Measurements from ENCODE around the gene EYA3. TPM values are rescaled to one million over a fixed set of nuclear protein-coding genes. Genes with fewer than 3 reads are reported as not detected.

EYA3 gene
- total and polyA plus RNA-seq, 5 donors from 2014 or later = 3.0 to 18.5 (median 3.8) TPM

GRCh38 chr1:27971674-27972073, 116.7 kb downstream of the EYA3 start:
- Mint-ChIP-seq H3K36me3 (peaks cover 24% of the 10 kb centered on the region), H3K27me3 (no peaks in the 10 kb centered on the region), H3K9me3 (no peaks in the 10 kb centered on the region), H3K27ac (no peak overlapping the region), H3K4me1 (peaks cover 7 to 30% (median 16%) of the 10 kb centered on the region in 4 donors), H3K4me3 (no peak overlapping the region)
- Histone ChIP-seq H3K9me3 (ENCODE audit: control insufficient read depth in 2 of 2, low read length in 2 of 2) (no peaks in the 10 kb centered on the region), H3K27ac (ENCODE audit: insufficient read depth, low read length, poor library complexity, severe bottlenecking) (no peak overlapping the region), H3K4me1 (ENCODE audit: control insufficient read depth, insufficient read depth, low read length, poor library complexity, severe bottlenecking) (peaks cover 11% of the 10 kb centered on the region), H3K27me3 (ENCODE audit: control insufficient read depth, insufficient read depth, low read length) (no peaks in the 10 kb centered on the region), H3K4me3 (ENCODE audit: low read depth, low read length) (no peak overlapping the region), H3K36me3 (ENCODE audit: control insufficient read depth, insufficient read depth, low read length) (peaks cover 43% of the 10 kb centered on the region)
- no peak for ATAC-seq (ENCODE audit: low read depth in 2 of 2)
- no peak for DNase-seq

DNA sequence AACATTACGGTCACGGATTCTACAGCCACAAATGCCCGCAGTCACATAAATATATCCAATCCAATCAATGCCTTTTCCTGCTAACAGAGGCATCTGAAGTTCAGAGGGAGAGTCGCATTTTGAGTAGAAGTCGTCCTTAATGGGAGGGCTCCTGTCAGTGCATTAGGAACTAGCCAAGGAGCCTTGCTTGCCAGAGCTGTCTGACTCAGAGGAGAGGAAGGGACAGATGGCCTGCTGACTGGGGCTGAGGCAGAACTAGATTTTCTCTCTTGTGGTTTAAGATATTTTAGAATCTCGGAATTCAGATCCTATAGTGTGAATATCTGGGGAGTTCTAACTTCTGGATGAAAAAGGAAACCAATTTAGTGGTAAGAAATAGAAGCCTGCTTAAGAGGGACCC, 118.0 kb downstream of the EYA3 start:
- Histone ChIP-seq H3K27me3 (ENCODE audit: control insufficient read depth, insufficient read depth, low read length) (no peaks in the 10 kb centered on the region), H3K9me3 (ENCODE audit: control insufficient read depth in 2 of 2, low read length in 2 of 2) (no peaks in the 10 kb centered on the region), H3K27ac (ENCODE audit: insufficient read depth, low read length, poor library complexity, severe bottlenecking) (no peak overlapping the region), H3K4me3 (ENCODE audit: low read depth, low read length) (no peak overlapping the region), H3K36me3 (ENCODE audit: control insufficient read depth, insufficient read depth, low read length) (peaks cover 51% of the 10 kb centered on the region), H3K4me1 (ENCODE audit: control insufficient read depth, insufficient read depth, low read length, poor library complexity, severe bottlenecking) (peaks cover 11% of the 10 kb centered on the region)
- peak overlapping the region in 2 of 3 donors; percentile 42 to 55 for H3K27ac Mint-ChIP-seq
- H3K4me3 Mint-ChIP-seq = no peak overlapping the region
- no peak for ATAC-seq (ENCODE audit: low read depth in 2 of 2)
- H3K9me3 Mint-ChIP-seq = no peaks in the 10 kb centered on the region
- H3K4me1 Mint-ChIP-seq = peaks cover 7 to 30% (median 18%) of the 10 kb centered on the region in 4 donors
- H3K27me3 Mint-ChIP-seq = no peaks in the 10 kb centered on the region
- DNase-seq = no peak
- H3K36me3 Mint-ChIP-seq = peaks cover 25% of the 10 kb centered on the region

DNA sequence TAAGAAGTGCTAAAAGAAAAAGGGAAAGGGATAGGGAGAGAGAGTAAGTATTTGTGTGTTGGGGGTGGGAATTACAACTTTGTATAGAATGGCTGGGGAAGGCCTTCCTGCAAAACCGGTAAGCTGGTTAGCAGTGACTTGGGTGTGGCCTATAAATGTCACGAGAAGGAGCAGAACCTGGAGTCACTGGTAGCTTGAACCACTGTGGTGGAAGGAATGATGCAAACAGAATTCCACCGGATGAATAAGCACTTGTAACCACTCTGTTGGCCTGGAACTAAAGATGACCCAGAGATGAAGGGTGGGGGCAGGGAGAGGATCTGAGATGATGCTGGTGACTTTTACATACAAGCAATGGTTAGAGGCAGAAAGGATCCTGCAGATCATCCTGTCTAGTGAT, 119.7 kb downstream of the EYA3 start:
- no peaks in the 10 kb centered on the region for H3K9me3 Mint-ChIP-seq
- peaks cover 7 to 30% (median 21%) of the 10 kb centered on the region in 4 donors for H3K4me1 Mint-ChIP-seq
- no peaks in the 10 kb centered on the region for H3K27me3 Mint-ChIP-seq
- H3K36me3 Mint-ChIP-seq = peaks cover 30% of the 10 kb centered on the region
- H3K36me3 ChIP-seq (ENCODE audit: control insufficient read depth, insufficient read depth, low read length) = peaks cover 60% of the 10 kb centered on the region
- no peaks in the 10 kb centered on the region for H3K9me3 ChIP-seq (ENCODE audit: control insufficient read depth in 2 of 2, low read length in 2 of 2)
- peaks cover 11% of the 10 kb centered on the region for H3K4me1 ChIP-seq (ENCODE audit: control insufficient read depth, insufficient read depth, low read length, poor library complexity, severe bottlenecking)
- no peak overlapping the region for H3K4me3 ChIP-seq (ENCODE audit: low read depth, low read length)
- peak overlapping the region; percentile 49 to 70 (median 63) for H3K27ac Mint-ChIP-seq
- no peak for ATAC-seq (ENCODE audit: low read depth in 2 of 2)
- H3K27me3 ChIP-seq (ENCODE audit: control insufficient read depth, insufficient read depth, low read length) = no peaks in the 10 kb centered on the region
- no peak overlapping the region for H3K27ac ChIP-seq (ENCODE audit: insufficient read depth, low read length, poor library complexity, severe bottlenecking)
- H3K4me3 Mint-ChIP-seq = no peak overlapping the region
- no peak for DNase-seq

GRCh38 chr1:27967884-27968466, 120.4 kb downstream of the EYA3 start:
- H3K27ac ChIP-seq (ENCODE audit: insufficient read depth, low read length, poor library complexity, severe bottlenecking) = no peak overlapping the region
- peaks cover 11% of the 10 kb centered on the region for H3K4me1 ChIP-seq (ENCODE audit: control insufficient read depth, insufficient read depth, low read length, poor library complexity, severe bottlenecking)
- H3K4me3 ChIP-seq (ENCODE audit: low read depth, low read length) = no peak overlapping the region
- no peaks in the 10 kb centered on the region for H3K27me3 Mint-ChIP-seq
- H3K9me3 ChIP-seq (ENCODE audit: control insufficient read depth in 2 of 2, low read length in 2 of 2) = no peaks in the 10 kb centered on the region
- no peak for DNase-seq
- H3K9me3 Mint-ChIP-seq = no peaks in the 10 kb centered on the region
- peaks cover 23% of the 10 kb centered on the region for H3K36me3 Mint-ChIP-seq
- no peak overlapping the region for H3K4me3 Mint-ChIP-seq
- peaks cover 58% of the 10 kb centered on the region for H3K36me3 ChIP-seq (ENCODE audit: control insufficient read depth, insufficient read depth, low read length)
- ATAC-seq (ENCODE audit: low read depth in 2 of 2) = no peak
- H3K4me1 Mint-ChIP-seq = peaks cover 7 to 31% (median 21%) of the 10 kb centered on the region in 4 donors
- H3K27me3 ChIP-seq (ENCODE audit: control insufficient read depth, insufficient read depth, low read length) = no peaks in the 10 kb centered on the region
- H3K27ac Mint-ChIP-seq = peak overlapping the region; percentile 49 to 70 (median 63)

DNA sequence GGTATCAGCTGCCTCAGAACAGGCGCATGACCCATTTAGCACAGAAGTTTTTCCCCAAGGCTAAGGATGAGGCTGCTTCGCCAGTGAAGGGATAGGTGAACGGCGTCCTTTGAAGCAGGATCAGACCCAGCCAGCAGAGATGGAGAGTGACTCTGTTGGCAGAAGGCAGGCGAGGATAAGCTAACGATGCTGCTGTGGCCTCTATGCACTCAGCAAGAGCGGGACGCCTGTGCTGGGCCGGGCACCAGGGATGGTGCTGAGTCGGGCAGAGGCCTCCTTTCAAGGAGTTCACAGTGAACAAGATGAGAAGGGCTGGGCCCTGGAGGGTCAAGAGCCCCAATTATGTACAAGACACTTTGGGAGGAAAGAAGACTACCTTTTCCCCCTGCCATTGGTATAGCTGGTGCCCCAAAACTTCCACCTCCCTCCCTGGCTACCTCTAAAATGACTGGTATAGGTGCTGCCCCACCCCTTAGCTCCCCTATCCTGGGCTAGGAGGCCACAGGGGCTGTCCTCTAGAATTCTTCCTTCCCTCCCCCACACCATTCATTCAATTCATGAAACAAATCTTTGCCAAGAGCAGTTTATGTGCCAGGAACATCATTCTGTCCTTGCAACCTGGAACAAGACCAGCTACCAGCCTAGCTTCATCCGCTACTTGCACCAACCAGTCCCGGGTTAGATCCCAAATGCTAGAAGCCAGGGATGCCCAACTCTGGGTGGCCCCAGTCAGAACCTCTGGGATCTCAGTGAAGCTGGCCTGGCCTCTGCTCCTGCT, 121.1 kb downstream of the EYA3 start:
- Mint-ChIP-seq H3K27ac (no peak overlapping the region), H3K36me3 (peaks cover 22% of the 10 kb centered on the region), H3K9me3 (no peaks in the 10 kb centered on the region), H3K27me3 (no peaks in the 10 kb centered on the region), H3K4me3 (no peak overlapping the region), H3K4me1 (peaks cover 7 to 36% (median 23%) of the 10 kb centered on the region in 4 donors)
- DNase-seq (no peak), ATAC-seq (ENCODE audit: low read depth in 2 of 2) (no peak)
- peaks cover 11% of the 10 kb centered on the region for H3K4me1 ChIP-seq (ENCODE audit: control insufficient read depth, insufficient read depth, low read length, poor library complexity, severe bottlenecking)
- H3K36me3 ChIP-seq (ENCODE audit: control insufficient read depth, insufficient read depth, low read length) = peaks cover 51% of the 10 kb centered on the region
- no peaks in the 10 kb centered on the region for H3K9me3 ChIP-seq (ENCODE audit: control insufficient read depth in 2 of 2, low read length in 2 of 2)
- no peaks in the 10 kb centered on the region for H3K27me3 ChIP-seq (ENCODE audit: control insufficient read depth, insufficient read depth, low read length)
- no peak overlapping the region for H3K27ac ChIP-seq (ENCODE audit: insufficient read depth, low read length, poor library complexity, severe bottlenecking)
- H3K4me3 ChIP-seq (ENCODE audit: low read depth, low read length) = no peak overlapping the region

DNA sequence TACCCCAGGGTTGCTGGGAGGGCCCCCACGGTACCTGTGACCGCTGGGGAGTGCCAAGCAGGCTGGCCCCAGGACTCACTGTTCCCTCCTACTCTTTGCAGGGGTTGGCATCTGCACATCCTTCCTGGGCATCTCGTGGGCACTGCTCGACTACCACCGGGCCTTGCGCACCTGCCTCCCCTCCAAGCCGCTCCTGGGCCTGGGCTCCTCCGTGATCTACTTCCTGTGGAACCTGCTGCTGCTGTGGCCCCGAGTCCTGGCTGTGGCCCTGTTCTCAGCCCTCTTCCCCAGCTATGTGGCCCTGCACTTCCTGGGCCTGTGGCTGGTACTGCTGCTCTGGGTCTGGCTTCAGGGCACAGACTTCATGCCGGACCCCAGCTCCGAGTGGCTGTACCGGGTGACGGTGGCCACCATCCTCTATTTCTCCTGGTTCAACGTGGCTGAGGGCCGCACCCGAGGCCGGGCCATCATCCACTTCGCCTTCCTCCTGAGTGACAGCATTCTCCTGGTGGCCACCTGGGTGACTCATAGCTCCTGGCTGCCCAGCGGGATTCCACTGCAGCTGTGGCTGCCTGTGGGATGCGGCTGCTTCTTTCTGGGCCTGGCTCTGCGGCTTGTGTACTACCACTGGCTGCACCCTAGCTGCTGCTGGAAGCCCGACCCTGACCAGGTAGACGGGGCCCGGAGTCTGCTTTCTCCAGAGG, 121.9 kb downstream of the EYA3 start:
- peak overlapping the region in 1 of 3 donors; percentile 20 for H3K27ac Mint-ChIP-seq
- Histone ChIP-seq H3K36me3 (ENCODE audit: control insufficient read depth, insufficient read depth, low read length) (peaks cover 46% of the 10 kb centered on the region), H3K27ac (ENCODE audit: insufficient read depth, low read length, poor library complexity, severe bottlenecking) (no peak overlapping the region)

DNA sequence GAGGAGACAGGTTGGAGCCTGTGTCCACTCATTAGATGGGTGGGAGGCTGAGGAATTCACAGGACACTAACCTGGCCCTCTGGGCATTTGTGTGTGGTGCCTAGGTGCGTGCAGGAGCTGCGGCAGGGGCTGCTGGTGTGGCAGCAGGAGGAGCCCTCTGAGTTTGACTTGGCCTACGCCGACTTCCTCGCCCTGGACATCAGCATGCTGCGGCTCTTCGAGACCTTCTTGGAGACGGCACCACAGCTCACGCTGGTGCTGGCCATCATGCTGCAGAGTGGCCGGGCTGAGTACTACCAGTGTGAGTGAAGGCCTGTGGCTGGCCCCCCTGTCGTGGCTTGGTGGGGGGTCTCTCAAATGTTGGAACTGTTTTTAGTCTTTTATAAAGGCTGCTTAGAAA, 125.0 kb downstream of the EYA3 start:
- ATAC-seq (ENCODE audit: low read depth in 2 of 2) (no peak), DNase-seq (no peak)
- peaks cover 0 to 46% (median 22%) of the 10 kb centered on the region in 4 donors for H3K4me1 Mint-ChIP-seq
- H3K36me3 Mint-ChIP-seq = peaks cover 19% of the 10 kb centered on the region
- H3K27ac ChIP-seq (ENCODE audit: insufficient read depth, low read length, poor library complexity, severe bottlenecking) = no peak overlapping the region
- no peak overlapping the region for H3K27ac Mint-ChIP-seq
- H3K4me3 ChIP-seq (ENCODE audit: low read depth, low read length) = no peak overlapping the region
- no peaks in the 10 kb centered on the region for H3K9me3 Mint-ChIP-seq
- H3K27me3 ChIP-seq (ENCODE audit: control insufficient read depth, insufficient read depth, low read length) = no peaks in the 10 kb centered on the region
- peaks cover 43% of the 10 kb centered on the region for H3K36me3 ChIP-seq (ENCODE audit: control insufficient read depth, insufficient read depth, low read length)
- H3K4me3 Mint-ChIP-seq = peak overlapping the region in 1 of 4 donors; percentile 41
- no peaks in the 10 kb centered on the region for H3K27me3 Mint-ChIP-seq
- no peaks in the 10 kb centered on the region for H3K9me3 ChIP-seq (ENCODE audit: control insufficient read depth in 2 of 2, low read length in 2 of 2)
- peaks cover 22% of the 10 kb centered on the region for H3K4me1 ChIP-seq (ENCODE audit: control insufficient read depth, insufficient read depth, low read length, poor library complexity, severe bottlenecking)

More for the DNA sequence above, 121.9 kb downstream of the EYA3 start:
- peaks cover 7 to 42% (median 30%) of the 10 kb centered on the region in 4 donors for H3K4me1 Mint-ChIP-seq
- Histone ChIP-seq H3K27me3 (ENCODE audit: control insufficient read depth, insufficient read depth, low read length) (no peaks in the 10 kb centered on the region), H3K4me3 (ENCODE audit: low read depth, low read length) (no peak overlapping the region), H3K4me1 (ENCODE audit: control insufficient read depth, insufficient read depth, low read length, poor library complexity, severe bottlenecking) (peaks cover 18% of the 10 kb centered on the region), H3K9me3 (ENCODE audit: control insufficient read depth in 2 of 2, low read length in 2 of 2) (no peaks in the 10 kb centered on the region)
- H3K4me3 Mint-ChIP-seq = no peak overlapping the region
- no peak for ATAC-seq (ENCODE audit: low read depth in 2 of 2)
- DNase-seq = no peak
- H3K9me3 Mint-ChIP-seq = no peaks in the 10 kb centered on the region
- peaks cover 22% of the 10 kb centered on the region for H3K36me3 Mint-ChIP-seq
- no peaks in the 10 kb centered on the region for H3K27me3 Mint-ChIP-seq
